ENCODE data around the gene ABHD2.
A peak's percentile ranks its signal among the peaks of the same experiment; 100 is the strongest.

Gene ABHD2

DNA sequence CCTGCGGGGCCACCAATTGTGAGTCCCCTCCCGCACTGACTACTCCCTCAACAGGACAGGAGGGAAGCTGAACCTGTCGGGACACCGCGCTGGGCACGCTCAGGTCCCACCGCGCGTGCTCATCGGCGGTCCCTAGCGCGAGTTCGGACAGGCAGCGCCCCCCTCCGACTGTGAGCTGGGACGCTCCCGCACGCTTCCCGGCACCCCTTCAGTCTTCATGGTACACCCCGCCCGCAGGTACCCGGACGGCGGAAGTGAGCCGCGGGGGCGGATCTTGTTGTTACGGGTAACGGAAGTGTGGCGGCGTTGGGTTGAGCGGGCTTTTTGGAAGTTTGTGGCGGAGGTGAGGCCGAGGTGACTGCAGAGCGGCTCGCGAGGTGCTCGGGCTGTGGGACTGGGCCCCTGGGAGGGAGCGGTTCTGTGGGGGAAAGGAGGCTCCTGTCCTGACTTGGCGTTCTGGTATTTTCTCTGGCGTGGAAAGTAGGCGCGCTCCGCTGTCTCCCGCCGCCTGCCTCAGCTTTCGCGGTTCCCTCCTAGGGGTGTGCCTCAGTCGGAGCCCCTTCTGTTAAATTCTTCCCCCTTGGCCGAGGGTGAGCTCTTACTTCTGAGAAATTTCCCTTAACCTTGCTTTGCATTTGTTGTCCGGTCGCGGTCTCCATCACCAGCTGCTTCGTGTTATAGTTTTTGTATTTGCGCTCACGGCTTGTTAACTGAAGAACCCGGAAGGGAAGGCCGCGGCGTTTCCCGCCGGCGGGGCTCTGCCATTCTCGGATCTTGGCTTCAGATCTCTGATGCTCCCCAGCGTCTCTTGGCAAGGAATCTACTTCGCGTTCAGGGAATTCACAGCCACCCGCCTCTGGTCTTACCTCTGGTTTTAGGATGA is 155.7 kb downstream of the ABHD2 start, which contains the start of gene FANCI:
FANCI (plus strand) TSS at position 289 of the 883 bp plus-strand sequence. CDS start 3,669 bp downstream, outside the sequence.
- no peaks in the 10 kb centered on the region for H3K9me3 ChIP-seq (ENCODE audit: control insufficient read depth, insufficient read depth, low read length)
- peaks cover 26% of the 10 kb centered on the region for H3K4me1 ChIP-seq (ENCODE audit: control insufficient read depth, low read length)
- peak within 1 kb of the TSS; percentile 92 for H3K4me2 ChIP-seq (ENCODE audit: low read length)
- no peaks in the 10 kb centered on the region for H3K9me2 ChIP-seq (replicated peaks; ENCODE audit: control insufficient read depth, low read length)
- peaks cover 46% of the 10 kb centered on the region for H3K36me3 ChIP-seq (ENCODE audit: control insufficient read depth, low read length)
- peak within 1 kb of the TSS; percentile 84 for H3K4me3 ChIP-seq (ENCODE audit: low read length)
- TF ChIP-seq EZH2phosphoT487 (IDR thresholded peaks at IDR 0.05; ENCODE audit: borderline replicate concordance, low read length), result no peak
- peak; percentile 79 for TF ChIP-seq CTCF (IDR thresholded peaks at IDR 0.05; ENCODE audit: low read depth, low read length, poor library complexity, severe bottlenecking)
- peaks cover 51% of the 10 kb centered on the region for H3K79me2 ChIP-seq (ENCODE audit: control insufficient read depth, low read length)
- H3K27ac ChIP-seq (ENCODE audit: low read depth, low read length), result peak within 1 kb of the TSS; percentile 89
- H3K27me3 ChIP-seq (ENCODE audit: control insufficient read depth, low read length), result no peaks in the 10 kb centered on the region
- H4K20me1 ChIP-seq (ENCODE audit: control insufficient read depth, insufficient read depth, low read depth, low read length), result peaks cover 16% of the 10 kb centered on the region; the same call in 1 of the 2 replicates
- no peaks in the 10 kb centered on the region; the same call in 1 of the 2 replicates for H3F3A ChIP-seq (ENCODE audit: control insufficient read depth, insufficient read depth)

- Histone ChIP-seq H3K27me3 (ENCODE audit: control insufficient read depth, low read length) (no peaks in the 10 kb centered on the region), H3K9me2 (replicated peaks; ENCODE audit: control insufficient read depth, low read length) (no peaks in the 10 kb centered on the region), H3K4me2 (ENCODE audit: low read length) (peak overlapping the region; percentile 92), H3K4me1 (ENCODE audit: control insufficient read depth, low read length) (peaks cover 26% of the 10 kb centered on the region), H3F3A (ENCODE audit: control insufficient read depth, insufficient read depth) (no peaks in the 10 kb centered on the region; the same call in 1 of the 2 replicates), H3K36me3 (ENCODE audit: control insufficient read depth, low read length) (peaks cover 52% of the 10 kb centered on the region), H3K27ac (ENCODE audit: low read depth, low read length) (peak overlapping the region; percentile 89), H4K20me1 (ENCODE audit: control insufficient read depth, insufficient read depth, low read depth, low read length) (peaks cover 16% of the 10 kb centered on the region; the same call in 1 of the 2 replicates), H3K9me3 (ENCODE audit: control insufficient read depth, insufficient read depth, low read length) (no peaks in the 10 kb centered on the region), H3K4me3 (ENCODE audit: low read length) (peak overlapping the region; percentile 84), H3K79me2 (ENCODE audit: control insufficient read depth, low read length) (peaks cover 53% of the 10 kb centered on the region)
- no peak for TF ChIP-seq EZH2phosphoT487 (IDR thresholded peaks at IDR 0.05; ENCODE audit: borderline replicate concordance, low read length)
- TF ChIP-seq CTCF (IDR thresholded peaks at IDR 0.05; ENCODE audit: low read depth, low read length, poor library complexity, severe bottlenecking), result no peak
Measured at GRCh38 chr15:89244574-89244903, 156.3 kb downstream of the ABHD2 start.

DNA sequence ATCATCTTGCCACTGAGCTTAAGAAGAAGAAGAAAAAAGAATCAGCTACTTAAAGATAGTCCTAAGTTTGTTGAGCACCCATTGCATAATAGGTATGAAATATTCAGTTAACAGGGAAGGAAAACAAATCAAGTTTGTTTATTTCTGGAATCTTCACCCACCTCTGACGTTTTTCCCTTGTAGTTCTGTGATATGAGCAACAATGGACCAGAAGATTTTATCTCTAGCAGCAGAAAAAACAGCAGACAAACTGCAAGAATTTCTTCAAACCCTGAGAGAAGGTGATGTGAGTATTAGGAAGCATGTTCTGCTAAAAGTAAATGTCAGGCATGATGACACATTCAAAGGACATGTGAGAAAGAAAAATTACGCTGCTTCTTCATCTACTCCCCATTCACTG is 159.2 kb downstream of the ABHD2 start:
- H3K4me1 ChIP-seq (ENCODE audit: control insufficient read depth, low read length), result peaks cover 26% of the 10 kb centered on the region
- no peak overlapping the region for H3K4me2 ChIP-seq (ENCODE audit: low read length)
- H4K20me1 ChIP-seq (ENCODE audit: control insufficient read depth, insufficient read depth, low read depth, low read length), result peaks cover 16% of the 10 kb centered on the region; the same call in 1 of the 2 replicates
- no peaks in the 10 kb centered on the region for H3K9me2 ChIP-seq (replicated peaks; ENCODE audit: control insufficient read depth, low read length)
- H3K4me3 ChIP-seq (ENCODE audit: low read length), result no peak overlapping the region
- no peaks in the 10 kb centered on the region for H3K27me3 ChIP-seq (ENCODE audit: control insufficient read depth, low read length)
- no peaks in the 10 kb centered on the region for H3K9me3 ChIP-seq (ENCODE audit: control insufficient read depth, insufficient read depth, low read length)
- no peaks in the 10 kb centered on the region; the same call in 1 of the 2 replicates for H3F3A ChIP-seq (ENCODE audit: control insufficient read depth, insufficient read depth)
- peaks cover 77% of the 10 kb centered on the region for H3K36me3 ChIP-seq (ENCODE audit: control insufficient read depth, low read length)
- TF ChIP-seq EZH2phosphoT487 (IDR thresholded peaks at IDR 0.05; ENCODE audit: borderline replicate concordance, low read length), result no peak
- no peak for TF ChIP-seq CTCF (IDR thresholded peaks at IDR 0.05; ENCODE audit: low read depth, low read length, poor library complexity, severe bottlenecking)
- no peak overlapping the region for H3K27ac ChIP-seq (ENCODE audit: low read depth, low read length)
- H3K79me2 ChIP-seq (ENCODE audit: control insufficient read depth, low read length), result peaks cover 64% of the 10 kb centered on the region

Measured in DOHH2 (cell line).